ENCODE data around the gene RBBP8NL. TPM values are rescaled to one million over a fixed set of nuclear protein-coding genes. Genes with fewer than 3 reads are reported as not detected.
"Not testable (repeated sequence)": the region's sequence is repeated elsewhere in the genome, so short reads cannot be mapped to it uniquely, and the experiment has no call there.

Gene RBBP8NL
- total and polyA plus RNA-seq, 12 donors, result not detected

- no peak for DNase-seq
- Histone ChIP-seq H3K9me3 (replicated peaks in 1 of 3) (no peaks in the 10 kb centered on the region), H3K27me3 (no peaks in the 10 kb centered on the region), H3K27ac (no peak overlapping the region), H3K36me3 (replicated peaks in 1 of 2) (no peaks in the 10 kb centered on the region), H3K4me1 (replicated peaks in 1 of 2) (no peaks in the 10 kb centered on the region), H3K4me3 (no peak overlapping the region)
- intact Hi-C loops (cut with DNase I), result loop anchor here in 1 of 2 donors (5.0 kb wide), 1 partner anchor 184 kb away; no protein-coding TSS in a partner anchor
- TF ChIP-seq, protein P1, sequence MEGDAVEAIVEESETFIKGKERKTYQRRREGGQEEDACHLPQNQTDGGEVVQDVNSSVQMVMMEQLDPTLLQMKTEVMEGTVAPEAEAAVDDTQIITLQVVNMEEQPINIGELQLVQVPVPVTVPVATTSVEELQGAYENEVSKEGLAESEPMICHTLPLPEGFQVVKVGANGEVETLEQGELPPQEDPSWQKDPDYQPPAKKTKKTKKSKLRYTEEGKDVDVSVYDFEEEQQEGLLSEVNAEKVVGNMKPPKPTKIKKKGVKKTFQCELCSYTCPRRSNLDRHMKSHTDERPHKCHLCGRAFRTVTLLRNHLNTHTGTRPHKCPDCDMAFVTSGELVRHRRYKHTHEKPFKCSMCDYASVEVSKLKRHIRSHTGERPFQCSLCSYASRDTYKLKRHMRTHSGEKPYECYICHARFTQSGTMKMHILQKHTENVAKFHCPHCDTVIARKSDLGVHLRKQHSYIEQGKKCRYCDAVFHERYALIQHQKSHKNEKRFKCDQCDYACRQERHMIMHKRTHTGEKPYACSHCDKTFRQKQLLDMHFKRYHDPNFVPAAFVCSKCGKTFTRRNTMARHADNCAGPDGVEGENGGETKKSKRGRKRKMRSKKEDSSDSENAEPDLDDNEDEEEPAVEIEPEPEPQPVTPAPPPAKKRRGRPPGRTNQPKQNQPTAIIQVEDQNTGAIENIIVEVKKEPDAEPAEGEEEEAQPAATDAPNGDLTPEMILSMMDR (IDR thresholded peaks at IDR 0.05), result no peak
- TF ChIP-seq POLR2A (IDR thresholded peaks at IDR 0.05), result no peak
- WGBS, 4 donors, result 55 to 60% (median 58%) methylated on average over 18 to 31 of the region's 31 CpGs
These were observed 1.3 kb upstream of the RBBP8NL start for GRCh38 chr20:62428396-62429295.

GRCh38 chr20:62428002-62428372, 648 bp upstream of the RBBP8NL start:
- intact Hi-C loops (cut with DNase I), result loop anchor here in 1 of 2 donors (5.0 kb wide), 1 partner anchor 184 kb away; no protein-coding TSS in a partner anchor

GRCh38 chr20:62426699-62427131, 624 bp downstream of the RBBP8NL start:
- no peak for DNase-seq
- 82 to 92% (median 84%) methylated on average over 10 to 22 of the region's 22 CpGs; no CpG with 5 or more reads in 1 of the 4 donors for WGBS, 4 donors
- intact Hi-C loops (cut with DNase I), result loop anchor here in 1 of 2 donors (5.0 kb wide), 1 partner anchor 186 kb away; no protein-coding TSS in a partner anchor

More at GRCh38 chr20:62428002-62428372, 648 bp upstream of the RBBP8NL start:
- no peak for DNase-seq
- 71 to 85% (median 82%) methylated on average over 4 to 10 of the region's 10 CpGs for WGBS, 4 donors
- Histone ChIP-seq H3K27ac (no peak overlapping the region), H3K4me3 (no peak overlapping the region), H3K9me3 (replicated peaks in 1 of 3) (no peaks in the 10 kb centered on the region), H3K27me3 (no peaks in the 10 kb centered on the region), H3K36me3 (replicated peaks in 1 of 2) (no peaks in the 10 kb centered on the region), H3K4me1 (replicated peaks in 1 of 2) (no peaks in the 10 kb centered on the region)
- TF ChIP-seq, protein P1 (IDR thresholded peaks at IDR 0.05), result no peak

DNA sequence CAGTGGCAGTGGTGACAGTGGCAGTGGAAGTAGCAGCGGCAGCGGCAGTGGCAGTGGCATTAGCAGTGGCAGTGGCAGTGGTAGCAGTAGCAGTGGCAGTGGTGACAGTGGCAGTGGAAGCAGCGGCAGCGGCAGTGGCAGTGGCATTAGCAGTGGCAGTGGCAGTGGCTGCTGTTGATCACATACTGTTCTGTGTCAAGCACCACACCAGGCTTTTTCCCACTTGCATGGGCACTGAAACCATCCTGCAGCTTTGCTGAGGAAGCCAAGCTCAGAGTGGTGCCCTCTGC, 1.3 kb downstream of the RBBP8NL start:
- H3K27me3 ChIP-seq; H3K9me3 ChIP-seq (replicated peaks in 1 of 3); H3K27ac ChIP-seq; H3K4me3 ChIP-seq; H3K36me3 ChIP-seq (replicated peaks in 1 of 2); DNase-seq; H3K4me1 ChIP-seq (replicated peaks in 1 of 2): not testable (repeated sequence)
- 91 to 97% (median 93%) methylated on average over 4 of the region's 4 CpGs for WGBS, 4 donors
- intact Hi-C loops (cut with DNase I), result loop anchor here in 1 of 2 donors (5.0 kb wide), 1 partner anchor 186 kb away; no protein-coding TSS in a partner anchor

More at GRCh38 chr20:62426699-62427131, 624 bp downstream of the RBBP8NL start:
- Histone ChIP-seq H3K27ac (no peak overlapping the region), H3K27me3 (no peaks in the 10 kb centered on the region), H3K9me3 (replicated peaks in 1 of 3) (no peaks in the 10 kb centered on the region), H3K4me3 (no peak overlapping the region), H3K4me1 (replicated peaks in 1 of 2) (no peaks in the 10 kb centered on the region), H3K36me3 (replicated peaks in 1 of 2) (no peaks in the 10 kb centered on the region)
- TF ChIP-seq, protein P1 (IDR thresholded peaks at IDR 0.05), result no peak
- TF ChIP-seq POLR2A (IDR thresholded peaks at IDR 0.05), result no peak

All from adrenal gland (tissue), 12 donors.